ENCODE measurements around the gene ACP4.
"Not testable (repeated sequence)": the region's sequence is repeated elsewhere in the genome, so short reads cannot be mapped to it uniquely, and the experiment has no call there.

DNA sequence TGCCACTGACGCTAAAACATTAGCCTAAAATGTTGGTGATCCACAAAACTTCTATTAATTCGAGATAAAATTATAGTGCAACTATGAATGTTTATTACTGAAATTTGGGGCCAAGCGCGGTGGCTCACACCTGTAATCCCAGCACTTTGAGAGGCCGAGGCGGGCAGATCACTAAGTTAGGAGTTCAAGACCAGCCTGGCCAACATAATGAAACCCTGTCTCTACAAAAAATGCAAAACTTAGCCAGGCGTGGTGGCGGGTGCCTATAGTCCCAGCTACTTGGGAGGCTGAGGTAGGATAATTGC, 6.4 kb upstream of the ACP4 start:
- not testable (repeated sequence) for TF ChIP-seq EZH2 (IDR thresholded peaks at IDR 0.05; ENCODE audit: borderline replicate concordance, insufficient read depth, low read depth, low read length, poor library complexity, severe bottlenecking)
- TF ChIP-seq, protein P1, sequence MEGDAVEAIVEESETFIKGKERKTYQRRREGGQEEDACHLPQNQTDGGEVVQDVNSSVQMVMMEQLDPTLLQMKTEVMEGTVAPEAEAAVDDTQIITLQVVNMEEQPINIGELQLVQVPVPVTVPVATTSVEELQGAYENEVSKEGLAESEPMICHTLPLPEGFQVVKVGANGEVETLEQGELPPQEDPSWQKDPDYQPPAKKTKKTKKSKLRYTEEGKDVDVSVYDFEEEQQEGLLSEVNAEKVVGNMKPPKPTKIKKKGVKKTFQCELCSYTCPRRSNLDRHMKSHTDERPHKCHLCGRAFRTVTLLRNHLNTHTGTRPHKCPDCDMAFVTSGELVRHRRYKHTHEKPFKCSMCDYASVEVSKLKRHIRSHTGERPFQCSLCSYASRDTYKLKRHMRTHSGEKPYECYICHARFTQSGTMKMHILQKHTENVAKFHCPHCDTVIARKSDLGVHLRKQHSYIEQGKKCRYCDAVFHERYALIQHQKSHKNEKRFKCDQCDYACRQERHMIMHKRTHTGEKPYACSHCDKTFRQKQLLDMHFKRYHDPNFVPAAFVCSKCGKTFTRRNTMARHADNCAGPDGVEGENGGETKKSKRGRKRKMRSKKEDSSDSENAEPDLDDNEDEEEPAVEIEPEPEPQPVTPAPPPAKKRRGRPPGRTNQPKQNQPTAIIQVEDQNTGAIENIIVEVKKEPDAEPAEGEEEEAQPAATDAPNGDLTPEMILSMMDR (IDR thresholded peaks at IDR 0.05): peak; percentile 61
